ENCODE results near the gene ELP2. TPM values are rescaled to one million over a fixed set of nuclear protein-coding genes. Genes with fewer than 3 reads are reported as not detected.
"Not testable (repeated sequence)": the region's sequence is repeated elsewhere in the genome, so short reads cannot be mapped to it uniquely, and the experiment has no call there.

ELP2 gene
- total RNA-seq, 4 donors from 2014 or later, result 58.6 to 197 (median 73.2) TPM

DNA sequence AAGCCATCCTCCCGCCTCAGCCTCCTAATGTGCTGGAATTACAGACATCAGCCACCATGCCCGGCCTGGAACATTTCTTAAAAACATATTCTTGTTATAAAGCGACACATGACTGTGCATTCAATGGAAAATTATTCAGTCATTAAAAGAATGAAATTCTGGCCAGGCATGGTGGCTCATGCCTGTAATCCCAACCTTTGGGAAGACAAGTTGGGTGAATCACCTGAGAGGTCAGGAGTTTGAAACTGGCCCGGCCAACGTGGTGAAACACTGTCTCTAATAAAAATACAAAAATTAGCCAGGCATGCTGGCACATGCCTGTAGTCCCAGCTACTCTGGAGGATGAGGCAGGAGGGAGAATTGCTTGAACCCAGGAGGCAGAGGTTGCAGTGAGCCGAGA is 40.7 kb upstream of the ELP2 start:
- Histone ChIP-seq H3K4me1 (no peaks in the 10 kb centered on the region), H3K9me3 (no peaks in the 10 kb centered on the region), H3K4me3 (no peak overlapping the region), H3K27ac (no peak overlapping the region), H3K27me3 (peaks cover 2% of the 10 kb centered on the region), H3K36me3 (no peaks in the 10 kb centered on the region)
- no peak for TF ChIP-seq POLR2A (IDR thresholded peaks at IDR 0.05)
- WGBS, result 71% methylated on average over 6 of the region's 6 CpGs
- no peak for DNase-seq (ENCODE audit: low spot score in 2 of 2)

DNA sequence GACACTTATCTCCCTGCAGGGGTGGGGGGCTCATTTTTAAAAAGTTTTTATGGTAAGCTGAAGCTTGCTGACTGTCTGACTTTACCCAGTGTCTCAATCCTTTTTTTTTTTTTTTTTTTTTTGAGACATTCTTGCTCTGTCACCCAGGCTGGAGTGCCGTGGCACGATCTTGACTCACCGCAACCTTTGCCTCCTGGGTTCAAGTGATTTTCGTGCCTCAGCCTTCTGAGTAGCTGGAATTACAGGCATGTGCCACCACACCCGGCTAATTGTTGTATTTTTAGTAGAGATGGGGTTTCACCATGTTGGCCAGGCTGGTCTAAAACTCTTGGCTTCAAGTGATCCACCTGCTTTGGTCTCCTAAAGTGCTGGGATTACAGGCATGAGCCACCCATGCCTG is 37.6 kb upstream of the ELP2 start:
- not testable (repeated sequence) for H3K36me3 ChIP-seq; H3K27ac ChIP-seq; H3K27me3 ChIP-seq; H3K9me3 ChIP-seq; H3K4me3 ChIP-seq; H3K4me1 ChIP-seq; DNase-seq (ENCODE audit: low spot score in 2 of 2)
- WGBS, result 80% methylated on average over 5 of the region's 5 CpGs

DNA sequence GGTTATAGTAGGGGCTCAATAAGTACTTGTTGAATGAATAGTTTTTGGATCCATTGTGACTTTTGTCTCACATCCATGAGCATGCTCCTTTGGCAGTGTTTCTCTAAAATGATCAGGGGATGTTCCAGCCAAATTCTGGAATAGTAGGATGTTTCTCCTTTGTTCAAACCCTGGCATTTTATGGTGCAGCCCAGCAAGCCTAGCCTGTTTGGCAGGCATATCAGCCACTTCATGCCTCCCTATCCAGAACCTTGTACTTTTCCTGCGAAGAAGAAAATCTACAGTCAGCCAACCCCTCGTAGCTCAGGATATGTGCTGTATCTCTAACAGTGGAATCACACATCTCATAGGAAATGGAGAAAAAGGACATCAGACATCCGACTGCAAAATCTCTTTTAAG is 35.3 kb upstream of the ELP2 start:
- no peaks in the 10 kb centered on the region for H3K27me3 ChIP-seq
- H3K4me1 ChIP-seq, result no peaks in the 10 kb centered on the region
- TF ChIP-seq, protein P1, sequence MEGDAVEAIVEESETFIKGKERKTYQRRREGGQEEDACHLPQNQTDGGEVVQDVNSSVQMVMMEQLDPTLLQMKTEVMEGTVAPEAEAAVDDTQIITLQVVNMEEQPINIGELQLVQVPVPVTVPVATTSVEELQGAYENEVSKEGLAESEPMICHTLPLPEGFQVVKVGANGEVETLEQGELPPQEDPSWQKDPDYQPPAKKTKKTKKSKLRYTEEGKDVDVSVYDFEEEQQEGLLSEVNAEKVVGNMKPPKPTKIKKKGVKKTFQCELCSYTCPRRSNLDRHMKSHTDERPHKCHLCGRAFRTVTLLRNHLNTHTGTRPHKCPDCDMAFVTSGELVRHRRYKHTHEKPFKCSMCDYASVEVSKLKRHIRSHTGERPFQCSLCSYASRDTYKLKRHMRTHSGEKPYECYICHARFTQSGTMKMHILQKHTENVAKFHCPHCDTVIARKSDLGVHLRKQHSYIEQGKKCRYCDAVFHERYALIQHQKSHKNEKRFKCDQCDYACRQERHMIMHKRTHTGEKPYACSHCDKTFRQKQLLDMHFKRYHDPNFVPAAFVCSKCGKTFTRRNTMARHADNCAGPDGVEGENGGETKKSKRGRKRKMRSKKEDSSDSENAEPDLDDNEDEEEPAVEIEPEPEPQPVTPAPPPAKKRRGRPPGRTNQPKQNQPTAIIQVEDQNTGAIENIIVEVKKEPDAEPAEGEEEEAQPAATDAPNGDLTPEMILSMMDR (IDR thresholded peaks at IDR 0.05), result no peak
- no peak for TF ChIP-seq POLR2AphosphoS5 (IDR thresholded peaks at IDR 0.05)
- no peak for TF ChIP-seq POLR2A (IDR thresholded peaks at IDR 0.05)
- TF ChIP-seq EP300 (IDR thresholded peaks at IDR 0.05), result no peak
- H3K4me3 ChIP-seq, result no peak overlapping the region
- DNase-seq (ENCODE audit: low spot score in 2 of 2), result no peak
- H3K36me3 ChIP-seq, result no peaks in the 10 kb centered on the region
- no peak overlapping the region for H3K27ac ChIP-seq
- no peaks in the 10 kb centered on the region for H3K9me3 ChIP-seq
- WGBS, result 39% methylated on average over 3 of the region's 3 CpGs

DNA sequence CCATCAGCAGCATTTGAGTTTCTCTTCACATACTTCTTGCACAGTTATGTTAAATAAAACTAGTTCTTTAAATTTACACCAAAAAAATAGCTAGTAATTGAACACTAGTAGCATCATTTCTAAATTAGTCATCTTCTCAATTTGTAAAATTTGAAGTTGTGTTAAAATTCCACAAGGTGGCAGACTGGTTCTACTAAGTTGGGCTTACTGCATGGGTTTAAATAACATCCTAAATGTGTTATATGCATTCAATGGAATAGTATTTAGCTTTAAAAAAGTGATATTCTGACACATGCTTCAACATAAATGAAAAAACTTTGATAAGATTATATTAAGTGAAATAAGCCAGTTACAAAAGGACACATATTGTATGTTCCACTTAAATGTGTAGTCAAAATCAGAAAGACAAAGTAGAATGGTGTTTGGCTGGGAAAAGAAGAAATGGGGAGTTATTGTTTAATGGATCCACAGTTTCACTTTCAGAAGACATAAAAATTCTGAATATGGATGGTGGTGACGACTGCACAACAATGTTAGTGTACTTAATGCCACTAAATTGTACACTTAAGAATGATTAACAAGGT is 33.7 kb upstream of the ELP2 start:
- no peak for DNase-seq (ENCODE audit: low spot score in 2 of 2)
- no peaks in the 10 kb centered on the region for H3K9me3 ChIP-seq
- no peak overlapping the region for H3K4me3 ChIP-seq
- H3K27me3 ChIP-seq, result no peaks in the 10 kb centered on the region
- WGBS, result 18% methylated on average over 1 of the region's 1 CpG
- TF ChIP-seq POLR2A (IDR thresholded peaks at IDR 0.05), result no peak
- TF ChIP-seq, protein P1 (IDR thresholded peaks at IDR 0.05), result peak; percentile 32 to 48
- no peaks in the 10 kb centered on the region for H3K36me3 ChIP-seq
- H3K27ac ChIP-seq, result no peak overlapping the region
- no peaks in the 10 kb centered on the region for H3K4me1 ChIP-seq

DNA sequence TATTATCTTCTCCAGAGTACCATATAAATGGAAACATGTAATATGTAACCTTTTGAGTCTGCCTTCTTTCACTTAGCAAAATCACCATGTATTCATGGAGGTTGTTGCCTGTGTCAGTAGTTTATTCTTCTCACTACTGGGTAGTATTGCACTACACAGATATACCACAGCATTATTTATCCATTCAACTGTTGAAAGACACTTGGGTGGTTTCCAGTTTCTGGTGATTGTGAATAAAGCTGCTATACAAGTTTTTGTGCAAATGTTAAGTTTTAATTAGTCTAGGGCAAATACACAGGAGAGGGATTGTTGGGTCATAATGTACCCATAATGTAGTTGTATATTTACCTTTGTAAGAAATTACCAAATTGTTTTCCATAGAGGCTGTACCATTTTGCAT is 32.7 kb upstream of the ELP2 start:
- Histone ChIP-seq H3K9me3 (no peaks in the 10 kb centered on the region), H3K4me1 (no peaks in the 10 kb centered on the region), H3K36me3 (no peaks in the 10 kb centered on the region), H3K27me3 (no peaks in the 10 kb centered on the region), H3K27ac (no peak overlapping the region), H3K4me3 (no peak overlapping the region)
- DNase-seq (ENCODE audit: low spot score in 2 of 2), result no peak
- TF ChIP-seq EP300 (IDR thresholded peaks at IDR 0.05), result no peak
- TF ChIP-seq, protein P1 (IDR thresholded peaks at IDR 0.05), result no peak
- no peak for TF ChIP-seq POLR2AphosphoS5 (IDR thresholded peaks at IDR 0.05)
- TF ChIP-seq POLR2A (IDR thresholded peaks at IDR 0.05), result no peak

DNA sequence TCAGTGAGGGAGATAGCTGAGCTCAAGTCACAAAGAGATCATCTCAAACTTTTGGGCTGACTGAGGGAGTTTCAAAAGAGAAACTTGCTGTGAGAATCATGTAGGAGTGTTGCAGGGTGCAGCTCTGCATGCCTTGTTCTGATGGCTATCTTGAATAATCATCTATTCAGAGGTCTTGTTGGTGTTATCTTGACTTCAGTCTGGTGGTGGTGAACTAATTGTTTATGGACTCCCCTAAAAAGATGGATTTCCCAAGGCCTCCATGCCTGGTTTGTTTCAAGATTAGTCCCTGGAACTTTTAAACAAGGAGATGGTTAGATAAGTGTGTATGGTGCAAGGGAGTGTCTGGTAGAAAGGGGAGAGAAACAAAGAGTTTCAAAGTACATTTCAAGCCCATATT is 30.4 kb upstream of the ELP2 start:
- Histone ChIP-seq H3K4me1 (no peaks in the 10 kb centered on the region), H3K27ac (no peak overlapping the region), H3K27me3 (no peaks in the 10 kb centered on the region), H3K9me3 (no peaks in the 10 kb centered on the region), H3K36me3 (no peaks in the 10 kb centered on the region), H3K4me3 (no peak overlapping the region)
- TF ChIP-seq POLR2AphosphoS5 (IDR thresholded peaks at IDR 0.05) (no peak), EP300 (IDR thresholded peaks at IDR 0.05) (no peak), POLR2A (IDR thresholded peaks at IDR 0.05) (no peak)
- TF ChIP-seq, protein P1 (IDR thresholded peaks at IDR 0.05), result no peak
- no peak for DNase-seq (ENCODE audit: low spot score in 2 of 2)

Data from suprapubic skin (tissue), 4 donors.